ENCODE results near the gene DNAH7.

DNA sequence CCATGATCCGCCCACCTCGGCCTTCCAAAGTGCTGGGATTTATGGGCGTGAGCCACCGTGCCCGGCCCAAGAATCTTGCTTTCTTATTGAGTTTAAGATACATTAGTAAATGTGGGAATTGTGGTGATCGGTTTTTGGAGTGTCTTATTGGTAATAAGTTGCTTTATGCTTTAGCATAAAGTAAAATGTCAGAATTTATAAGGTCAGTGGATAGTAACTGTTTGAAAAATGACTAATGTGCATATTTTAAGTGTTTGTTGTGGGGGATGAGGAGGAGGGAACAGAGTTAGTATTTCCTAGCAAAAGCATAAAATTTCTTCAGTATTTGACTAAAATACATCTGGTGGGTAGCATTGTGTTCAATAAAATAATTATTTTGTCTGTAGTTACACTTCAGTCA, 334.2 kb downstream of the DNAH7 start:
- TF ChIP-seq EZH2 (IDR thresholded peaks at IDR 0.05; ENCODE audit: low read length, missing control alignments) (no peak), CTCF (conservative IDR thresholded peaks at IDR 0.05 in 1 of 2, IDR thresholded peaks at IDR 0.05 in 1 of 2; ENCODE audit: low read depth in 1 of 2, low read length in 2 of 2) (no peak)

Data from fibroblast of lung (primary cell).